Raji (cell line): ENCODE results near the gene TTLL11.

Source experiments
- POLR2A ChIP-seq: IDR thresholded peaks from 2 replicates; pipeline ENCODE4 v1.6.1; 2011; ENCODE audit warnings: low read depth, low read length, control low read depth; ENCODE audit not compliant: insufficient read depth

The TTLL11 gene, protein sequence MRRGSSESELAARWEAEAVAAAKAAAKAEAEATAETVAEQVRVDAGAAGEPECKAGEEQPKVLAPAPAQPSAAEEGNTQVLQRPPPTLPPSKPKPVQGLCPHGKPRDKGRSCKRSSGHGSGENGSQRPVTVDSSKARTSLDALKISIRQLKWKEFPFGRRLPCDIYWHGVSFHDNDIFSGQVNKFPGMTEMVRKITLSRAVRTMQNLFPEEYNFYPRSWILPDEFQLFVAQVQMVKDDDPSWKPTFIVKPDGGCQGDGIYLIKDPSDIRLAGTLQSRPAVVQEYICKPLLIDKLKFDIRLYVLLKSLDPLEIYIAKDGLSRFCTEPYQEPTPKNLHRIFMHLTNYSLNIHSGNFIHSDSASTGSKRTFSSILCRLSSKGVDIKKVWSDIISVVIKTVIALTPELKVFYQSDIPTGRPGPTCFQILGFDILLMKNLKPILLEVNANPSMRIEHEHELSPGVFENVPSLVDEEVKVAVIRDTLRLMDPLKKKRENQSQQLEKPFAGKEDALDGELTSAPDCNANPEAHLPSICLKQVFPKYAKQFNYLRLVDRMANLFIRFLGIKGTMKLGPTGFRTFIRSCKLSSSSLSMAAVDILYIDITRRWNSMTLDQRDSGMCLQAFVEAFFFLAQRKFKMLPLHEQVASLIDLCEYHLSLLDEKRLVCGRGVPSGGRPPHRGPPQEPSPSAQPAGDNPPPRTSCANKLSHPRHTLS

DNA sequence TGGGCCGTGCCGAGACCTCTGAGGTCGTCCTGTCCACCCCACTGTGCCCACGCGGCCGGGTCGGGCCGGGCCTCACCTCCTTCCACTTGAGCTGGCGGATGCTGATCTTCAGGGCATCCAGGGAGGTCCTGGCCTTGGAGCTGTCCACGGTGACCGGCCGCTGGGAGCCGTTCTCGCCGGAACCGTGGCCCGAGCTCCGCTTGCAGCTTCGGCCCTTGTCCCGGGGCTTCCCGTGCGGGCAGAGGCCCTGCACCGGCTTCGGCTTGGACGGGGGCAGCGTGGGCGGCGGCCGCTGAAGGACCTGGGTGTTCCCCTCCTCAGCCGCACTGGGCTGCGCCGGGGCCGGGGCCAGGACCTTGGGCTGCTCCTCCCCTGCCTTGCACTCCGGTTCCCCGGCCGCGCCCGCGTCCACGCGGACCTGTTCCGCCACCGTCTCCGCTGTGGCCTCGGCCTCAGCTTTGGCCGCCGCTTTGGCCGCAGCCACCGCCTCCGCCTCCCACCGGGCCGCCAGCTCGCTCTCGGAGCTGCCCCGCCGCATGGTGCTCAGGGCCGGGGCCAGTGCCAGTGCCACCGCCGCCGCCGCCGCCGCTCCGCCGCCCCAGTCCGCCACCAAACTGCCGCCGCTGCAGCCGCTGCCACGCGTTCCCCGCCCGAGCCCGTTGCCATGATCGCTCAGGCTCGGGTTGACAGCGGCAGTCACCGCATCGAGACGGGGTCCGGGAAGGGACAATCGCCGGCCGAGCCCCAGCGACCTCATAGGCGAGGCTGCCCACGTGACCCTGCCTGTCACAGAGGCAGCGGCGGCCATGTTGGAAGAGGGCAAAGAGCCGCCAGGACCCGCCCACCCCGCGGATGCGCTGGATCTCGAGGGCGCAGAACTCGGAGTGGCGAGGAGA, at the start of gene TTLL11:
TTLL11 (minus strand) TSS at position 698 of the 896 bp plus-strand sequence; CDS start at position 538, 160 bp downstream.
- peak; percentile 74 for TF ChIP-seq POLR2A

GRCh38 chr9:122141671-122142070, 48.6 kb upstream of the TTLL11 start:
- no peak for TF ChIP-seq POLR2A

- TF ChIP-seq POLR2A = no peak
These were observed 47.5 kb upstream of the TTLL11 start for GRCh38 chr9:122140368-122141193.

- no peak for TF ChIP-seq POLR2A
These were observed 45.6 kb upstream of the TTLL11 start for GRCh38 chr9:122138560-122139268.

DNA sequence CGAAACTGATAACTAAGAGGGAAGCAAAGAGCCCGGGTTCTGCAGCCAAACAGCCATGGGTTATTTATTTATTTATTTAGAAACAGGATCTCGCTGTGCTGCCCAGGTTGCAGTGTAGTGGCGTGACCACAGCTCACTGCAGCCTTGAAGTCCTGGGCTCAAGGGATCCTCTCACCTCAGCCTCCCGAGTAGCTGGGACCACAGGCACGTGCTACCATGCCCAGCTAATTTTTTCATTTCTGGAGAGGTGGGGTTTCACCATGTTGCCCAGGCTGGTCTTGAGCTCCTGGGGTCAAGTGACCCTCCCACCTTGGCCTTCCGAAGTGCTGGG, 42.4 kb upstream of the TTLL11 start:
- TF ChIP-seq POLR2A = no peak

- no peak for TF ChIP-seq POLR2A
These were observed 41.9 kb upstream of the TTLL11 start for GRCh38 chr9:122134822-122135528.

- no peak for TF ChIP-seq POLR2A
These were observed 41.0 kb upstream of the TTLL11 start for GRCh38 chr9:122133984-122134535.

- TF ChIP-seq POLR2A = no peak
These were observed 40.3 kb upstream of the TTLL11 start for GRCh38 chr9:122133263-122133983.

GRCh38 chr9:122132539-122132938, 39.4 kb upstream of the TTLL11 start:
- TF ChIP-seq POLR2A = no peak

- no peak for TF ChIP-seq POLR2A
These were observed 38.4 kb upstream of the TTLL11 start for GRCh38 chr9:122131401-122132001.

- TF ChIP-seq POLR2A = no peak
These were observed 37.7 kb upstream of the TTLL11 start for GRCh38 chr9:122130837-122131236.

- no peak for TF ChIP-seq POLR2A
These were observed 36.9 kb upstream of the TTLL11 start for GRCh38 chr9:122129969-122130368.
